K562 (cell line): ENCODE data around the gene HNRNPF. TPM values are rescaled to one million over a fixed set of nuclear protein-coding genes. Genes with fewer than 3 reads are reported as not detected.
A peak's percentile ranks its signal among the peaks of the same experiment; 100 is the strongest.

ENCODE experiments used
- ATF7 ChIP-seq: fragments of 450-650 bp; IDR thresholded peaks from 2 replicates; pipeline ENCODE4 v1.7.1; 2014; ENCODE audit warnings: mild to moderate bottlenecking, moderate library complexity
- BCL6 ChIP-seq: fragments of 250-450 bp; sonication (Bioruptor Pico); IDR thresholded peaks from 2 replicates; pipeline ENCODE4 v1.4.0; 2020
- BRD9 ChIP-seq: fragments of 450-650 bp; IDR thresholded peaks from 2 replicates; pipeline ENCODE4 v1.6.1; 2018; ENCODE audit warnings: low read depth; ENCODE audit not compliant: partially characterized antibody
- BRF2 ChIP-seq: IDR thresholded peaks from 3 replicates; pipeline ENCODE4 v1.6.1; 2011; ENCODE audit warnings: borderline replicate concordance, mild to moderate bottlenecking; ENCODE audit not compliant: insufficient read length, insufficient read depth
- CBFA2T2 ChIP-seq: fragments of 450-650 bp; conservative IDR thresholded peaks from 2 replicates; pipeline ENCODE4 v1.6.1; 2017; ENCODE audit warnings: mild to moderate bottlenecking
- CREM ChIP-seq: IDR thresholded peaks from 2 replicates; pipeline ENCODE4 v1.6.1; 2014; ENCODE audit warnings: antibody characterized with exemption, low read depth
- DEAF1 ChIP-seq: fragments of 450-650 bp; formaldehyde crosslinking; IDR thresholded peaks from 2 replicates; pipeline ENCODE4 v1.4.0; 2020; ENCODE audit warnings: mild to moderate bottlenecking, moderate library complexity
- E2F6 ChIP-seq, 2 experiments: IDR thresholded peaks; 2 replicates each; pipeline ENCODE4 v1.6.1; 2011; ENCODE audit warnings: borderline replicate concordance in 1 of 2, control low read depth in 1 of 2, low read depth in 1 of 2, low read length in 1 of 2, mild to moderate bottlenecking in 1 of 2, mixed read lengths in 1 of 2, moderate library complexity in 1 of 2; ENCODE audit not compliant: insufficient read depth in 1 of 2, insufficient read length in 1 of 2, poor library complexity in 1 of 2, severe bottlenecking in 1 of 2; ENCODE audit errors: extremely low read depth in 1 of 2
- HES1 ChIP-seq: fragments of 450-650 bp; IDR thresholded peaks from 2 replicates; pipeline ENCODE4 v1.6.1; 2016; ENCODE audit warnings: low read depth, mild to moderate bottlenecking, moderate library complexity
- HMBOX1 ChIP-seq: sonication (generic); IDR thresholded peaks from 2 replicates; pipeline ENCODE4 v1.6.1; 2016
- KDM1A ChIP-seq, 2 experiments: fragments of 450-650 bp; IDR thresholded peaks; 2 replicates each; pipeline ENCODE4 v1.6.1; 2016; ENCODE audit warnings: mild to moderate bottlenecking in 2 of 2
- LARP7 ChIP-seq: fragments of 450-650 bp; IDR thresholded peaks from 2 replicates; pipeline ENCODE4 v1.6.1; 2016
- MTA3 ChIP-seq: fragments of 450-650 bp; formaldehyde crosslinking; IDR thresholded peaks from 2 replicates; pipeline ENCODE4 v1.6.1; 2017; ENCODE audit warnings: mild to moderate bottlenecking, borderline replicate concordance
- POLR2B ChIP-seq: fragments of 450-650 bp; IDR thresholded peaks from 2 replicates; pipeline ENCODE4 v1.6.1; 2018; ENCODE audit warnings: low read depth; ENCODE audit not compliant: partially characterized antibody
- RNF219 ChIP-seq: fragments of 250-450 bp; sonication (Bioruptor Pico); IDR thresholded peaks from 2 replicates; pipeline ENCODE4 v1.5.0; 2022; ENCODE audit warnings: mild to moderate bottlenecking
- SIN3B ChIP-seq: fragments of 450-650 bp; IDR thresholded peaks from 2 replicates; pipeline ENCODE4 v1.6.1; 2017; ENCODE audit warnings: low read depth, mild to moderate bottlenecking, moderate library complexity
- TBP ChIP-seq: optimal IDR thresholded peaks from 2 replicates; pipeline ENCODE3; 2011; ENCODE audit warnings: low read depth, low read length, improper control_type of control experiment
- ZBTB49 ChIP-seq: sonication (generic); formaldehyde crosslinking; IDR thresholded peaks from 2 replicates; pipeline ENCODE4 v1.8.0; 2022; ENCODE audit warnings: missing genetic modification reagents, mild to moderate bottlenecking, borderline replicate concordance
- ZNF184 ChIP-seq: sonication (generic); formaldehyde crosslinking; IDR thresholded peaks from 2 replicates; pipeline ENCODE4 v1.5.0; 2020; ENCODE audit warnings: missing genetic modification reagents
- polyA plus RNA-seq, 8 experiments: library from polyadenylated mRNA; depleted of rRNA in 4 of 8; stranded (reverse) in 5 of 8; unstranded in 3 of 8; fragments of >200 nt; fragmentation: Nextera tagmentation in 2 of 8; fragmentation: Illumina TruSeq in 1 of 8; extraction: Ambion mirVana in 2 of 8; extraction: Trizol in 1 of 8; gene quantifications; 2 replicates each; pipeline versions ENCODE4 v1.2.1 to v1.2.3, GENCODE V29; 2011 to 2014; ENCODE audit warnings: inconsistent platforms in 1 of 8, missing spikeins in 1 of 8
- total RNA-seq, 7 experiments: library from RNA; depleted of rRNA in 6 of 7; stranded (reverse); fragments of >200 nt in 6 of 7; fragmentation: Illumina TruSeq in 2 of 7; extraction: Trizol in 2 of 7; gene quantifications; 2 replicates each; pipeline versions ENCODE4 v1.2.1 to v1.2.3, GENCODE V29; 2011 to 2021; ENCODE audit warnings: low replicate concordance in 1 of 7

HNRNPF gene
- total and polyA plus RNA-seq, 9 of the 15 experiments (the other 6 are each of a cell fraction or from before 2014, with no cell fraction given): 192 to 489 (median 416) TPM

GRCh38 chr10:43415544-43415943 lies 6.6 kb upstream of the HNRNPF start (continued):
- peak; percentile 84; the same call in 1 of the 2 replicates for TF ChIP-seq HMBOX1
- peak; percentile 80 for TF ChIP-seq BRD9
- TF ChIP-seq ATF7: peak; percentile 30; the same call in 1 of the 2 replicates
- TF ChIP-seq BRF2: no peak
- TF ChIP-seq E2F6 (IDR thresholded peaks at IDR 0.05; ENCODE audit: borderline replicate concordance in 1 of 2, extremely low read depth in 1 of 2, insufficient read depth in 1 of 2, insufficient read length in 1 of 2, low read depth in 1 of 2, low read length in 1 of 2, poor library complexity in 1 of 2, severe bottlenecking in 1 of 2): peak in 1 of 2 experiments; percentile 66
- TF ChIP-seq HES1: peak; percentile 38; the same call in 1 of the 2 replicates
- no peak for TF ChIP-seq MTA3
- TF ChIP-seq CBFA2T2: peak; percentile 60
- no peak for TF ChIP-seq LARP7
- TF ChIP-seq BCL6: no peak
- TF ChIP-seq ZNF184: no peak
- TF ChIP-seq DEAF1: no peak
- peak; percentile 95 to 96 for TF ChIP-seq KDM1A (IDR thresholded peaks at IDR 0.05)
- TF ChIP-seq SIN3B: no peak
- no peak for TF ChIP-seq POLR2B
- TF ChIP-seq CREM: peak; percentile 71
- TF ChIP-seq ZBTB49: no peak
- TF ChIP-seq TBP: peak; percentile 47
- no peak for TF ChIP-seq RNF219 (CRISPR knock-in tag)
